GM12801 (cell line): ENCODE results near the gene HS3ST5.

Experiments used
- TF ChIP-seq, protein P1 (sequence below): IDR thresholded peaks from one replicate; pipeline ENCODE4 v1.5.1; 2011; ENCODE audit warnings: control low read depth; ENCODE audit not compliant: insufficient read length; ENCODE audit errors: extremely low read depth

The HS3ST5 gene

DNA sequence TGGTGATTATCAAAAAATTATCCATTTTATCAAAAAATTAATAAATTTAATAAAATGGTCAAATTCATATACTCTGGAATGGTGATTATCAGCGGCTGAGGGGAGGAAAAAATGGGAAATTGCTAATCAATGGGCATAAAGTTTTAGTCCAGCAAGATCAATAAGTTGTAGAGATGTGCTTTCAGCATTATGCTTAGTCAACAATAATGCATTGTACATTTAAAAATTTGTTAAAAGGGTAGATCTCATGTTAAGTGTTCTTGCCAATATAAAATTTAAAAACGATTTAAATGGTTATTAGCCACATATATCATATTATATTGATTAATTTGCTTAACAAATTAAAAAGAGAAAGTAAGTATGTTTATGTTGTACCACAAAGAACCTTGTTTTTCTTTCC lies 56.6 kb downstream of the HS3ST5 start:
- TF ChIP-seq, protein P1, sequence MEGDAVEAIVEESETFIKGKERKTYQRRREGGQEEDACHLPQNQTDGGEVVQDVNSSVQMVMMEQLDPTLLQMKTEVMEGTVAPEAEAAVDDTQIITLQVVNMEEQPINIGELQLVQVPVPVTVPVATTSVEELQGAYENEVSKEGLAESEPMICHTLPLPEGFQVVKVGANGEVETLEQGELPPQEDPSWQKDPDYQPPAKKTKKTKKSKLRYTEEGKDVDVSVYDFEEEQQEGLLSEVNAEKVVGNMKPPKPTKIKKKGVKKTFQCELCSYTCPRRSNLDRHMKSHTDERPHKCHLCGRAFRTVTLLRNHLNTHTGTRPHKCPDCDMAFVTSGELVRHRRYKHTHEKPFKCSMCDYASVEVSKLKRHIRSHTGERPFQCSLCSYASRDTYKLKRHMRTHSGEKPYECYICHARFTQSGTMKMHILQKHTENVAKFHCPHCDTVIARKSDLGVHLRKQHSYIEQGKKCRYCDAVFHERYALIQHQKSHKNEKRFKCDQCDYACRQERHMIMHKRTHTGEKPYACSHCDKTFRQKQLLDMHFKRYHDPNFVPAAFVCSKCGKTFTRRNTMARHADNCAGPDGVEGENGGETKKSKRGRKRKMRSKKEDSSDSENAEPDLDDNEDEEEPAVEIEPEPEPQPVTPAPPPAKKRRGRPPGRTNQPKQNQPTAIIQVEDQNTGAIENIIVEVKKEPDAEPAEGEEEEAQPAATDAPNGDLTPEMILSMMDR, result no peak

DNA sequence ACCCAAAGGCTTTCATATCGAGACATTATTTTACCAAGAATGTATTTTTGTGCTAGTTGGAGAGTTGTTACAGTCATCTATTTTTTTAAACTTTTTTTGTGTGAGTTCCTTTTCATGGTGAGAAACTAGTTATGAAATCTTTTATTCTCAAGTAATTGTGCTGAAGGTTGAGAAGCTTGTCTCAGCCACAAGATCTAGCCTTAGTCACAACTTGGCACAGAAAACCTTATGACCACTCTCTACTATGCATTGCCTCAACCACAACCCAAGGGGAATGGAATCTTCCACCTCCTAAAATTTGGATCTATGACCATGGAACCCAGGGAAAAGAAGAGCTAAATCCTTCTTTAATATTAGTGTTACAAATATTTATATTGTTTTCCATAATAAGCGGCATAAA lies 58.5 kb downstream of the HS3ST5 start:
- TF ChIP-seq, protein P1, result no peak

DNA sequence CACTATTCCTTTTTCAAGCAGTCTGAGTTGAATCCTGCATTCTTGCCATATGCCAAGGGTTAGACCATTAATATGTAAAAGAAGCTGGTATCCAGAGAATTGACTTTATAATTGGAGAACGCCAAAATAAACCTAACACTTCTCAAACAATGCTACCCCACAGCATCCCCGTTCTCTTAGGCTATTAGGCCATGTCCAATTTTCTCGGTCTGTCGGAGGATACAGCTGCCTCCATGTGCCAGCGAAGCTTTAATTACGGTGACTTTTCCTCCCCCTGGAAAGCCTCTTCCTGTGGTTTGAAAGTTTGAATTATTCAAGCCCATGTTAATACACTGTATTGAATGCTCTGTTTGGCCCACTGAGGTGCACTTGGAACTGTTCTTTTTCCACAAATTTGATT lies 60.5 kb downstream of the HS3ST5 start:
- TF ChIP-seq, protein P1, result no peak

DNA sequence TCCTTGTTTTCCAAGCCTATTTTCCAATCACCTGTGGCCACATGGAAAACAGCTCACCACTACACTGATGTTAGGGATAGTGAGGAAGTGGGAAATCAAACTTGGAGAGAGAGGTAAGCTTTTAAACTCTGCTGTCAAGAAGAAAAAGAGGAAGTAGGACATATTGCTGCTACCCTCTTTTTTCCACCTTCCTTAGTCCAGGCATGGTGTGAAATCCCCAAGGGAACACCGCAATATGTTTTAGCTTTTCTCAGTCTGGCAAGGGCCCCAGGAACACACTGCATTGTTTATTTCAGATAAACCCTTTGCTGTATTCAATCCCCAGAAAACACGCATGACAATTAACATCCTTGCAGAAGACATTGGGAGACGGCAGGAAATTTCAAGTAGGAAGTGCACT lies 61.3 kb downstream of the HS3ST5 start:
- TF ChIP-seq, protein P1, result no peak

DNA sequence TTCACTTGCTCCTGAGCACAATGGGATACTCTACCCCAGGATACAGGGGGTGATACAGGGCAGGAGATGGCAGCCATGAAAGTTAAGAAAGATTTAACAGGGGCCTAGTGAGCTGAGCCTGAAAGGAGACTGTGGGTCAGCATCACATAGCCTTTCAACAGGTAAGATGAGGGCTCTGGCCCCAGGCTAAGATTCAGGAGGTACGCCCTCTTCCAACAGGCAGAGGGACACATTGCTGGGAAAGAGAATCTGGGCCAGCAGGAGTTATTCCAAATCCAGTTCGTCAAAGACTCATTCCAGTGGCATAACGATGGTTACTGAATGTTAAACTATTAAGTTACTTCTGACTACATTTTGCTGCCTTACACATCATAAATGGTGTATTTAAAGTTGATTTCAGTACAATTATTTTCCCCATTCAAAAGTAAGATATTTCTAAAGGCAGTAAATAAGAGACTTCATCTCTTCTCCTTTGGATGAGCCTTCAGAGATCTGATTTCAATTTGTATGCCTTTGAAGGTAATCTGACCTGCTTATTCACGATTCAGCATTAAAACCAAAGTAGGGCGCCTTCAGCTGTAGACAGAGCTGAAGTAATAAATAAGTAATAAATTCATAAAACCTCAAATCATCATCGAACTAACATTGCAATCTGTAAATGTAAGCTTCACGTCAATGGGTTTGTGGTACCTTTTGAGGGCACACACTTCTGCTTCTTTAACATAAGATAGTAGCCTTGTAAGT lies 62.4 kb downstream of the HS3ST5 start:
- TF ChIP-seq, protein P1, result no peak

DNA sequence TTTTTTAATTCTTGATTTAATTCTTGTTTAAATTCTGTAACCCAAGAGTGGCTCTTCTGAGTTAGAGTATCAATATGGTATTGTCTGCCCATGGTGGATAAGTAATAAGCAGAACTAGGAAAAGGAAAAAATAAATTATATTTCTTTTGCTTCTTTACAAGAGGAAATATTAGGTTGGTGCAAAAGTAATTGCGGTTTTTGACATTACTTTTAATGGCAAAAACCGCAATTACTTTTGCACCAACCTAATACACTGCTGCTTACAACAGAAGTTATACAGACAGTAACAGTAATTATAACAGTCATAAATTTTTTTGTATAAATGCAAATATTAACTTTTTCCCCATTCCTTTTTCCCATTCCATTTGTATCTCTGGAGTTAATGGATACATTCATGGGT lies 65.6 kb downstream of the HS3ST5 start:
- TF ChIP-seq, protein P1, result no peak

DNA sequence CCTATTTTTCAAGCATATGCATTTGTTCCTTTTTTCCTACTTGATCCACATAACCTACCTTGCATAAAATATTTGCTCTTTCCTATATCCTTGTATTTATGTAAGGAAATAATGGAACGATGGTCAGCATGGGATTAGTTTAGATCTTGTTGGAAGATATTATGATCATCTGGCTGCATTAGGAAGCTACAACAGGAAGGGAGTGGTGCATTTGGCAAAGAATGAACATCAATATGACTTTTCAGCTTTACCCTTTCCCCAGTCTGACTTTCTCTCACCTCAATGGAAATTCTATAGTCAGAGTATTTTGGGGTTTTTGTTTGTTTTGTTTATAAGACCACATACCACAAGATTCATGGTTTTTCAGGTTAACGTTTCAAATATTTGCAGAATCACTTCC lies 66.0 kb downstream of the HS3ST5 start:
- TF ChIP-seq, protein P1, result no peak
